Transverse colon (tissue), 4 donors: ENCODE results near the gene KCNJ5.

Experiments used
- CTCF ChIP-seq, 5 experiments: fragments of 200-600 bp in 3 of 5; fragments of 450-650 bp in 2 of 5; sonication (generic) in 3 of 5; IDR thresholded peaks; 1 replicate in 2 of 5; 2 replicates in 3 of 5; pipeline ENCODE4 v1.5.1; 2016 to 2017; ENCODE audit warnings: antibody characterized with exemption in 5 of 5, inconsistent platforms in 3 of 5, mild to moderate bottlenecking in 2 of 5, moderate library complexity in 1 of 5
- EP300 ChIP-seq: sonication (generic); formaldehyde crosslinking; IDR thresholded peaks from one replicate; pipeline ENCODE4 v1.6.1; 2017; ENCODE audit warnings: antibody characterized with exemption, low read depth
- POLR2A ChIP-seq: fragments of 450-650 bp; IDR thresholded peaks from one replicate; pipeline ENCODE4 v1.6.1; 2016; ENCODE audit warnings: antibody characterized with exemption, mild to moderate bottlenecking, moderate library complexity
- POLR2AphosphoS5 ChIP-seq, 3 donors: sonication (generic); formaldehyde crosslinking; IDR thresholded peaks; one replicate each; pipeline ENCODE4 v1.6.1; 2016; ENCODE audit warnings: antibody characterized with exemption in 3 of 3

DNA sequence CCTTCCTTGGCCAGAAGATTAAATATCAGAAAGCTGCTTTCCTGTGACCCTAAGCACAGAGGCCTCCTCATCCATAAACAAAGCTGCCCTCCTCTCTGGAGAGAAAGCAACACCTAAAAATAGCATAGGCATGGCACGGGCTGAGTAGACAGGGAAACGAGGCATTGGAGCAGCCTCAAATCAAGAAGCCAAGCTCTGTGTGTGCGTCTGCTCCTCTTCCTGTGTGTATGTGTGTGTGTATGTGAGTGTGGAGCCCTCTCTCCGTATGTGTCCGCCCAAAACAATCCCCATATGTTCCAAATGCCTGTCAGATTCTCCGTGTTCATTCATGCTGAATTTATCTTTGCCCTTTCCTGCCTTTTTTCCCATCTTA lies 24.0 kb downstream of the KCNJ5 start:
- no peak for TF ChIP-seq CTCF (IDR thresholded peaks at IDR 0.05)
- no peak for TF ChIP-seq POLR2A
- TF ChIP-seq POLR2AphosphoS5 (IDR thresholded peaks at IDR 0.05): no peak
- no peak for TF ChIP-seq EP300
